Osteoblast (primary cell): ENCODE data around the gene GH2. TPM values are rescaled to one million over a fixed set of nuclear protein-coding genes. Genes with fewer than 3 reads are reported as not detected.
"Not testable (repeated sequence)": the region's sequence is repeated elsewhere in the genome, so short reads cannot be mapped to it uniquely, and the experiment has no call there.

Experiments used
- DNase-seq: peaks from one replicate; pipeline ENCODE4 v3.0.0; 2011; ENCODE audit warnings: low spot score, mixed read lengths; ENCODE audit not compliant: insufficient read length; ENCODE audit errors: missing footprints
- H2AFZ ChIP-seq: 2 replicates; pipeline ENCODE4 v1.6.0; 2011; ENCODE audit warnings: mild to moderate bottlenecking, low read length
- H3K27ac ChIP-seq: 2 replicates; pipeline ENCODE4 v1.5.1; 2011; ENCODE audit warnings: mild to moderate bottlenecking, low read depth, low read length, moderate library complexity
- H3K27me3 ChIP-seq: 2 replicates; pipeline ENCODE4 v1.6.0; 2012; ENCODE audit warnings: mild to moderate bottlenecking, control low read depth, inconsistent platforms, low read length, moderate library complexity; ENCODE audit not compliant: insufficient read depth
- H3K36me3 ChIP-seq: 2 replicates; pipeline ENCODE4 v1.5.1; 2011; ENCODE audit warnings: mild to moderate bottlenecking, low read length, control low read depth, moderate library complexity; ENCODE audit not compliant: insufficient read depth
- H3K4me1 ChIP-seq: 2 replicates; pipeline ENCODE4 v1.5.1; 2011; ENCODE audit warnings: mild to moderate bottlenecking, low read length, control low read depth, moderate library complexity; ENCODE audit not compliant: insufficient read depth
- H3K4me2 ChIP-seq: 2 replicates; pipeline ENCODE4 v1.6.0; 2011; ENCODE audit warnings: mild to moderate bottlenecking, low read length; ENCODE audit not compliant: insufficient read depth
- H3K4me3 ChIP-seq: fragments of 200-600 bp; sonication (generic); 3 replicates; pipeline ENCODE4 v1.5.1; 2012; ENCODE audit warnings: mild to moderate bottlenecking, low read length, inconsistent platforms; ENCODE audit not compliant: insufficient read depth
- H3K79me2 ChIP-seq: 2 replicates; pipeline ENCODE4 v1.6.0; 2012; ENCODE audit warnings: mild to moderate bottlenecking, low read length, control low read depth, inconsistent platforms; ENCODE audit not compliant: insufficient read depth
- H3K9me3 ChIP-seq: 2 replicates; pipeline ENCODE4 v1.5.1; 2011; ENCODE audit warnings: low read depth, low read length, control low read depth
- H4K20me1 ChIP-seq: 2 replicates; pipeline ENCODE4 v1.6.0; 2012; ENCODE audit warnings: mild to moderate bottlenecking, low read length, control low read depth; ENCODE audit not compliant: insufficient read depth
- CTCF ChIP-seq: IDR thresholded peaks from 2 replicates; pipeline ENCODE4 v1.5.1; 2011; ENCODE audit warnings: mild to moderate bottlenecking, low read depth, low read length, moderate library complexity; ENCODE audit errors: extremely low read depth
- total RNA-seq: library from RNA; depleted of rRNA; stranded (reverse); fragments of >200 nt; gene quantifications from 2 replicates; pipeline ENCODE4 v1.2.3, GENCODE V29; 2012

The GH2 gene
- total RNA-seq, 1 donor: not detected

GRCh38 chr17:63843910-63844677 lies 37.6 kb downstream of the GH2 start:
- Histone ChIP-seq H3K4me2 (peak overlapping the region; percentile 78), H3K79me2 (peaks cover 31% of the 10 kb centered on the region), H4K20me1 (peaks cover 13% of the 10 kb centered on the region), H3K27ac (peak overlapping the region; percentile 42), H3K4me3 (peak overlapping the region; percentile 95), H3K27me3 (no peaks in the 10 kb centered on the region), H3K9me3 (no peaks in the 10 kb centered on the region), H3K4me1 (peaks cover 29% of the 10 kb centered on the region), H2AFZ (peak overlapping the region; percentile 42), H3K36me3 (no peaks in the 10 kb centered on the region)
- peak; percentile 47 for DNase-seq
- no peak for TF ChIP-seq CTCF

- H3K36me3 ChIP-seq, H3K9me3 ChIP-seq, H3K27me3 ChIP-seq: not testable (repeated sequence)
- Histone ChIP-seq H3K79me2 (peaks cover 38% of the 10 kb centered on the region), H2AFZ (peak overlapping the region; percentile 42), H4K20me1 (peaks cover 17% of the 10 kb centered on the region), H3K4me1 (peaks cover 36% of the 10 kb centered on the region), H3K27ac (peak overlapping the region; percentile 42), H3K4me2 (peak overlapping the region; percentile 78), H3K4me3 (peak overlapping the region; percentile 95)
- DNase-seq: peak; percentile 91
Observed at GRCh38 chr17:63843387-63843888, 38.3 kb downstream of the GH2 start.

- peak within 1 kb of the TSS; percentile 68 for H3K27ac ChIP-seq
- peaks cover 24% of the 10 kb centered on the region for H4K20me1 ChIP-seq
- H3K79me2 ChIP-seq: peaks cover 45% of the 10 kb centered on the region
- H3K9me3 ChIP-seq: no peaks in the 10 kb centered on the region
- H3K36me3 ChIP-seq: no peaks in the 10 kb centered on the region
- peak within 1 kb of the TSS; percentile 95 for H3K4me3 ChIP-seq
- H3K27me3 ChIP-seq: no peaks in the 10 kb centered on the region
- no peak for TF ChIP-seq CTCF
- peaks cover 39% of the 10 kb centered on the region for H3K4me1 ChIP-seq
- peak; percentile 98 for DNase-seq
- peak within 1 kb of the TSS; percentile 77 for H2AFZ ChIP-seq
- H3K4me2 ChIP-seq: peak within 1 kb of the TSS; percentile 90
Observed at GRCh38 chr17:63842540-63843386, 39.0 kb downstream of the GH2 start, which contains the start of gene SMARCD2. TSS of gene SMARCD2 (minus strand) at chr17:63842685. CDS start at chr17:63842674, 11 bp downstream.

- Histone ChIP-seq H3K4me3 (peak overlapping the region; percentile 95), H2AFZ (peak overlapping the region; percentile 77), H3K9me3 (no peaks in the 10 kb centered on the region), H3K36me3 (no peaks in the 10 kb centered on the region), H3K27me3 (no peaks in the 10 kb centered on the region), H3K79me2 (peaks cover 51% of the 10 kb centered on the region), H3K27ac (peak overlapping the region; percentile 68), H4K20me1 (peaks cover 30% of the 10 kb centered on the region), H3K4me1 (peaks cover 39% of the 10 kb centered on the region), H3K4me2 (peak overlapping the region; percentile 90)
- TF ChIP-seq CTCF: no peak
- DNase-seq: no peak
Observed at GRCh38 chr17:63842173-63842539, 39.6 kb downstream of the GH2 start.
